Fibroblast of mammary gland (primary cell): ENCODE results near the gene OXSR1.

Experiments used
- DNase-seq: peaks from one replicate; pipeline ENCODE4 v3.0.0-alpha.2; 2010; ENCODE audit warnings: low read depth
- H3K4me3 ChIP-seq: 2 replicates; pipeline ENCODE4 v1.5.1; 2011; ENCODE audit warnings: low read depth, mild to moderate bottlenecking, low read length, moderate library complexity; ENCODE audit not compliant: control insufficient read depth
- CTCF ChIP-seq: conservative IDR thresholded peaks from 2 replicates; pipeline ENCODE4 v1.5.1; 2011; ENCODE audit warnings: low read depth, low read length, inconsistent platforms; ENCODE audit not compliant: control insufficient read depth, insufficient read depth

Gene OXSR1

GRCh38 chr3:38214560-38214959 lies 49.2 kb downstream of the OXSR1 start:
- no peak for DNase-seq
- TF ChIP-seq CTCF = no peak
- no peak overlapping the region for H3K4me3 ChIP-seq

DNA sequence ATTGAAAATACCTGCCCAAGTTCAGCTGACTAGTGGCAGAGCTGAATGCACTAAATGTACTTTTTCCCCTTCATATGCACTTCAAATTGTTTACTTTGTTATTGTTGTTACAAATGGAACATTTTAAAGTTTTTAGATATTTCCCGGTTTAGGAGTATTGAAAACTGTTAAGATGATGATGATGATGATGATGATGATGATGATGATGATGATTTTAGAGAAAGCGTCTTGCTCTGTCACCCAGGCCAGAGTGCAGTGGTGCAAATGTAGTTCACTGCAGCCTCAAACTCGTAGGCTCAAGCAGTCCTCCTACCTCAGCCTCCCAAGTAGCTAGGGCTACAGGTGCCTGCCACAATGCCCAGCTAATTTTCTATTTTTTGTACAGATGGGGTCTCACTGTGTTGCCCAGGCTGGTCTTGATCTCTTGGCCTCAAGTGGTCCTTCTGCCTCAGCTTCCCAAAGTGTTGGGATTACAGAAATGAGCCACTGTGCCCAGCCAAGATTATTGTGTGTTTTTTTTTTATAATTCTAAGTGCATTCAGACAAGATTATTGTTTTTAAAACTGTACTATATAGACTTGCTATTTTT lies 54.4 kb downstream of the OXSR1 start:
- no peak overlapping the region for H3K4me3 ChIP-seq
- DNase-seq = no peak
- no peak for TF ChIP-seq CTCF

DNA sequence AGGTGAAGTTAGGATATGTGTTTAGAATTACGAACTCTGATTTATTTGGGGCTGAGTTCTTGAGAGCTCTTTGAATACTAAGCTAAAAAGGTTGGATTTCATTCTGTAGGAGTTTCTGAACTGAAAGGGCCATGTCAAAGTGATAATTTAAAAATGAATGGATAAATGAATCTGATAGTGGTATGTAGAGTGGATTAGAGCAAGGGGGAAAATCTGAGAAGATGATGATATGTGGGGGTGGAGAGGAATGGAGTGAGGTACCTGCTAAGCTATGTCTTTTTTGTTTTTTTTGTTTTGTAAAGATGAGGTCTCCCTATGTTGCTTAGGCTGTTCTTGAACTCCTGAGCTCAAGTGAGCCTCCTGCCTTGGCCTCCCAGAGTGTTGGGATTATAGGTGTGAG lies 55.7 kb downstream of the OXSR1 start:
- no peak for DNase-seq
- no peak overlapping the region for H3K4me3 ChIP-seq
- no peak for TF ChIP-seq CTCF

DNA sequence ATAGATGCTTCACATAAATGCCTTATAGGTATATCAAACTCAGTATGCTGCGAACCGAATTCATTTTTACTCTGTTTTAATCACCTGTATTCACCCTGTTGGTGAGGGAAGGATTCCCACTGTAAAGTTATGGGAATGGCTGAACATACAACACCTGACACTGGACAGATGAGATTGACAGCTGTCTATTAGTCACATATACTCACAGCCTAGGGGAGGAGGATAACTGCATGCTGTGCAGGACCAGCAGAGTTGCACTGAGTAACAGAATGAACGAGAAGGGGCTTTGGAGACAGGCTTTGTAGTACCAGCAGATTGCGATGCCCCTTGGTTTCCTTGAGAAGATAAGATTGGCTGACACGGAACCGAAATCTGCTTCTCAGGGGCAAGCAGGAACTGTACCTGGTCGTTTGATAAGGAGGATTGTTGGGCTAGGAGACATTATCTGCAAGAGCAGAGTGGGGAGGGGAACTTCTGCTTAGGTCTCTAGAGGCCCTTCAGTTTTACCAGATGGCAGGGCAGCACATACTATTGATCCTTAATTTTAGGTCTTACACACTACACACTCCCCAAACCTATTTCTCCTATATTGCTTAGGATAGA lies 56.8 kb downstream of the OXSR1 start:
- H3K4me3 ChIP-seq = no peak overlapping the region
- DNase-seq = no peak
- no peak for TF ChIP-seq CTCF

DNA sequence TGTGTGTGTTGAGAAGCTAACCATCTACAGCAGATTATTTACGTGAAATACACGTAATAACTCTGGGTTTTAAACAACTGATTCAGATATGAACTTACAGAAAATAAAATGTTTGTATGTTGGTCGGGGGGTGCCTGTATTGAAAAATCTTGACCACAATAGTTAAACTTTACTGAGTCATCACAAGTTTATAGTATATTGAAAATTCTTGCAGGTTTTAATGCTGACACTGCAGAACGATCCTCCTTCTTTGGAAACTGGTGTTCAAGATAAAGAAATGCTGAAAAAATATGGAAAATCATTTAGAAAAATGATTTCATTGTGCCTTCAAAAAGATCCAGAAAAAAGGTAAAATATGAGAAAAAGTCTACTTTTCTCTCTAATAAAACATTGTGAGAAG lies 59.0 kb downstream of the OXSR1 start:
- H3K4me3 ChIP-seq = no peak overlapping the region
- no peak for DNase-seq
- no peak for TF ChIP-seq CTCF

DNA sequence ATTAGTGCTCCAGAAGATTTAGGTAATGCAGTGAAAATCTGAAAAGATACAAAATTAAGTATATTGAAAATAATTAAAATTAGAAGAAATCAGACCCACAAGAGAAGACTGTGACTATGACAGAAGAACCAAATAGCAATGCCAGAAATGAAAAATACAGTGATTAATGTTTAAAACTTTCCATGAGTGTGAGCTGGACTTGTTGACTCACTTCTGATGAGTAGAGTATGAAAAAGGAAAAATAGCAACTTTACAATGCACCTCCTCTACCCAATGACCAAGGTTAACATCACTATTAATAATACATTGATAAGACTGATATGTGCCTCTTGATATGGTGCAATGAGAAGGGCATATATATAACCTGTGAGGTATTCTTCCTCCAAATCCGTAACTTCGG lies 60.9 kb downstream of the OXSR1 start:
- peak; percentile 65 for DNase-seq
- TF ChIP-seq CTCF = no peak
- H3K4me3 ChIP-seq = no peak overlapping the region

- DNase-seq = peak; percentile 60
- TF ChIP-seq CTCF = no peak
- no peak overlapping the region for H3K4me3 ChIP-seq
Observed at GRCh38 chr3:38227989-38228388, 62.7 kb downstream of the OXSR1 start.
